ENCODE results near the gene ERFL.
"Not testable (repeated sequence)": the region's sequence is repeated elsewhere in the genome, so short reads cannot be mapped to it uniquely, and the experiment has no call there.

Gene ERFL

GRCh38 chr19:41926763-41927496, 1.3 kb downstream of the ERFL start:
- DNase-seq (ENCODE audit: low read depth in 2 of 2), result no peak

- no peak for DNase-seq (ENCODE audit: low read depth in 2 of 2)
These were observed 2.1 kb downstream of the ERFL start for GRCh38 chr19:41926028-41926762.

- DNase-seq (ENCODE audit: low read depth in 2 of 2), result no peak
These were observed 2.8 kb downstream of the ERFL start for GRCh38 chr19:41925208-41926003.

- DNase-seq (ENCODE audit: low read depth in 2 of 2), result no peak
These were observed 3.8 kb downstream of the ERFL start for GRCh38 chr19:41924151-41925145.

GRCh38 chr19:41923045-41923788, 5.0 kb downstream of the ERFL start:
- no peak for DNase-seq (ENCODE audit: low read depth in 2 of 2)

- no peak for DNase-seq (ENCODE audit: low read depth in 2 of 2)
These were observed 5.7 kb downstream of the ERFL start for GRCh38 chr19:41922585-41922984.

- no peak for DNase-seq (ENCODE audit: low read depth in 2 of 2)
These were observed 6.4 kb downstream of the ERFL start for GRCh38 chr19:41921577-41922576.

- no peak for DNase-seq (ENCODE audit: low read depth in 2 of 2)
These were observed 7.2 kb downstream of the ERFL start for GRCh38 chr19:41920882-41921576.

- no peak for DNase-seq (ENCODE audit: low read depth in 2 of 2)
These were observed 8.1 kb downstream of the ERFL start for GRCh38 chr19:41919948-41920712.

GRCh38 chr19:41918653-41919244, 9.5 kb downstream of the ERFL start:
- no peak for DNase-seq (ENCODE audit: low read depth in 2 of 2)

- no peak for DNase-seq (ENCODE audit: low read depth in 2 of 2)
These were observed 10.2 kb downstream of the ERFL start for GRCh38 chr19:41918095-41918494.

GRCh38 chr19:41917676-41918075, 10.6 kb downstream of the ERFL start:
- no peak for DNase-seq (ENCODE audit: low read depth in 2 of 2)

- no peak for DNase-seq (ENCODE audit: low read depth in 2 of 2)
These were observed 12.4 kb downstream of the ERFL start for GRCh38 chr19:41915776-41916414.

GRCh38 chr19:41915021-41915775, 13.1 kb downstream of the ERFL start:
- no peak for DNase-seq (ENCODE audit: low read depth in 2 of 2)

- DNase-seq (ENCODE audit: low read depth in 2 of 2), result not testable (repeated sequence)
These were observed 13.8 kb downstream of the ERFL start for GRCh38 chr19:41914424-41914834.
